ENCODE measurements around the gene NEK5. TPM values are rescaled to one million over a fixed set of nuclear protein-coding genes. Genes with fewer than 3 reads are reported as not detected.

The NEK5 gene
- total RNA-seq, 1 donor from 2014 or later: 0.28 TPM

DNA sequence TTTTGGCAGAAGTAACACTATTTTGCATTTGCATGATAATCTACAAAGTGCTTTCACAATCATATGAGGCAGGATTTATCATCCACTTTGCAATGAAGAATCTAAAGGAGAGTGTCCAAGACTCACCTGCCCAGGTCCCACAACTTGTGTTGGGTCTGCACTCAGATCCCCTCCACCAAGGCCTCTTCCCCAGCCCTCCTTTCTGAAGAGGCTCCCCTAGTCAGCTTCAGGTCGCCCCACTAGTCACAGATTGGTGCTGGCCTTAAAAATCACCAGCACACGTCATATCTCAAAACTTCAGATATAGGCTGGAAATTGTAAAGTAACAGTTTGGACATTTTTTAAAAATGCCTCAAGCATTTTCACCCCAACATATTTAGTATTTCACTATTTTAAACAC is 135.2 kb downstream of the NEK5 start:
- Mint-ChIP-seq H3K36me3 (peaks cover 2% of the 10 kb centered on the region), H3K9me3 (no peaks in the 10 kb centered on the region), H3K4me3 (no peak overlapping the region), H3K4me1 (peaks cover 31% of the 10 kb centered on the region), H3K27me3 (ENCODE audit: insufficient read depth, low read depth) (peaks cover 2% of the 10 kb centered on the region), H3K27ac (no peak overlapping the region)
- H3K27ac ChIP-seq: no peak overlapping the region
- no peak for DNase-seq (ENCODE audit: low spot score)
- H3F3A ChIP-seq (ENCODE audit: low read depth): no peaks in the 10 kb centered on the region
- no peaks in the 10 kb centered on the region for H3K79me2 ChIP-seq (ENCODE audit: low read depth)
- TF ChIP-seq, protein P1, sequence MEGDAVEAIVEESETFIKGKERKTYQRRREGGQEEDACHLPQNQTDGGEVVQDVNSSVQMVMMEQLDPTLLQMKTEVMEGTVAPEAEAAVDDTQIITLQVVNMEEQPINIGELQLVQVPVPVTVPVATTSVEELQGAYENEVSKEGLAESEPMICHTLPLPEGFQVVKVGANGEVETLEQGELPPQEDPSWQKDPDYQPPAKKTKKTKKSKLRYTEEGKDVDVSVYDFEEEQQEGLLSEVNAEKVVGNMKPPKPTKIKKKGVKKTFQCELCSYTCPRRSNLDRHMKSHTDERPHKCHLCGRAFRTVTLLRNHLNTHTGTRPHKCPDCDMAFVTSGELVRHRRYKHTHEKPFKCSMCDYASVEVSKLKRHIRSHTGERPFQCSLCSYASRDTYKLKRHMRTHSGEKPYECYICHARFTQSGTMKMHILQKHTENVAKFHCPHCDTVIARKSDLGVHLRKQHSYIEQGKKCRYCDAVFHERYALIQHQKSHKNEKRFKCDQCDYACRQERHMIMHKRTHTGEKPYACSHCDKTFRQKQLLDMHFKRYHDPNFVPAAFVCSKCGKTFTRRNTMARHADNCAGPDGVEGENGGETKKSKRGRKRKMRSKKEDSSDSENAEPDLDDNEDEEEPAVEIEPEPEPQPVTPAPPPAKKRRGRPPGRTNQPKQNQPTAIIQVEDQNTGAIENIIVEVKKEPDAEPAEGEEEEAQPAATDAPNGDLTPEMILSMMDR (IDR thresholded peaks at IDR 0.05): no peak
- TF ChIP-seq EZH2 (IDR thresholded peaks at IDR 0.05) (no peak), EZH2phosphoT487 (IDR thresholded peaks at IDR 0.05) (no peak)
- no peak overlapping the region for H3K9ac ChIP-seq
- H3K4me1 ChIP-seq: peaks cover 27% of the 10 kb centered on the region
- H3K27me3 ChIP-seq: no peaks in the 10 kb centered on the region
- no peaks in the 10 kb centered on the region for H3K36me3 ChIP-seq
- no peaks in the 10 kb centered on the region for H3K9me3 ChIP-seq (ENCODE audit: low read depth)
- no peak overlapping the region for H3K4me2 ChIP-seq
- peaks cover 15% of the 10 kb centered on the region for H4K20me1 ChIP-seq (ENCODE audit: low read depth)
- H2AFZ ChIP-seq (replicated peaks): no peak overlapping the region
- no peak overlapping the region for H3K4me3 ChIP-seq

DNA sequence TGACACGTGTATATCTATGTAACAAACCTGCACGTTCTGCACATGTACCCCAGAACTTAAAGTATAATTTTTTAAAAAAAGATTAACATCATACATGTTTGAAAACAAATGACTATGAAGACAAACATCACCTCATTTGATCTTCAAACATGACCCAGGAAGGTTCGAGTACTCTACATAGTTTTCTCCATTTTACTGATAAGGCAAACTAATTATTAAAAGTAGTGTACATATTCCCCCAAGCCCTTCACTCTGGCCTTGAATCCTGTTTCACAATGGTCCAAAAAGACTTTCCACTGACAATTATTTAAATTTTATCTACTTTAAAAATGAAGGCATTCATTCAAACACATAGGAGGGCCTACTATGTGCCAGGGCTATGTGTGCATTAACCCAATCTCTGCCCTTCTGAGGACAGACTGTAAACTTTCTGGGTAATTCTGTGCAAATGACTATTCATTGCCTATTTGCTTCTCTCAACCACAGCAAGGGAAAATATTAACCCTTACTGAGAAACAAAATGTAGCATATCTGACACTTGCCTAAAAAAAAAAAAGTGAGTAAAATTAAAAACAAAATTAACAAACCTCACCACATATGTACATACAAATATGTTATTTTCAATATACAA is 139.8 kb downstream of the NEK5 start:
- Histone ChIP-seq H3K36me3 (no peaks in the 10 kb centered on the region), H3F3A (ENCODE audit: low read depth) (no peaks in the 10 kb centered on the region), H4K20me1 (ENCODE audit: low read depth) (no peaks in the 10 kb centered on the region), H2AFZ (replicated peaks) (no peak overlapping the region), H3K27ac (no peak overlapping the region), H3K9ac (no peak overlapping the region), H3K4me3 (no peak overlapping the region), H3K79me2 (ENCODE audit: low read depth) (no peaks in the 10 kb centered on the region), H3K4me2 (no peak overlapping the region), H3K9me3 (ENCODE audit: low read depth) (no peaks in the 10 kb centered on the region), H3K27me3 (no peaks in the 10 kb centered on the region), H3K4me1 (no peaks in the 10 kb centered on the region)
- TF ChIP-seq, protein P1 (IDR thresholded peaks at IDR 0.05): no peak
- TF ChIP-seq EZH2 (IDR thresholded peaks at IDR 0.05): no peak
- no peak for TF ChIP-seq EZH2phosphoT487 (IDR thresholded peaks at IDR 0.05)
- no peak for DNase-seq (ENCODE audit: low spot score)
- peaks cover 34% of the 10 kb centered on the region for H3K9me3 Mint-ChIP-seq
- H3K27me3 Mint-ChIP-seq (ENCODE audit: insufficient read depth, low read depth): peaks cover 2% of the 10 kb centered on the region
- no peaks in the 10 kb centered on the region for H3K4me1 Mint-ChIP-seq
- peaks cover 7% of the 10 kb centered on the region for H3K36me3 Mint-ChIP-seq
- H3K27ac Mint-ChIP-seq: no peak overlapping the region
- no peak overlapping the region for H3K4me3 Mint-ChIP-seq

Other genes with a start within 250 kb of the NEK5 start
- gene ATP7B, start 117.6 kb downstream of the NEK5 start, total RNA-seq (ENCODE audit: low replicate concordance): 8.2 and 13.3 TPM in 2 replicates
- gene ALG11, start 116.7 kb downstream of the NEK5 start, total RNA-seq (ENCODE audit: low replicate concordance): 32.8 and 44.6 TPM in 2 replicates
- gene UTP14C, start 104.4 kb downstream of the NEK5 start, total RNA-seq (ENCODE audit: low replicate concordance): 22.8 and 29.1 TPM in 2 replicates
- 24.9 and 38.4 TPM in 2 replicates for gene NEK3, start 30.5 kb upstream of the NEK5 start, total RNA-seq (ENCODE audit: low replicate concordance)